ENCODE data around the gene PHF24.
"Not testable (repeated sequence)": the region's sequence is repeated elsewhere in the genome, so short reads cannot be mapped to it uniquely, and the experiment has no call there.

Gene PHF24

DNA sequence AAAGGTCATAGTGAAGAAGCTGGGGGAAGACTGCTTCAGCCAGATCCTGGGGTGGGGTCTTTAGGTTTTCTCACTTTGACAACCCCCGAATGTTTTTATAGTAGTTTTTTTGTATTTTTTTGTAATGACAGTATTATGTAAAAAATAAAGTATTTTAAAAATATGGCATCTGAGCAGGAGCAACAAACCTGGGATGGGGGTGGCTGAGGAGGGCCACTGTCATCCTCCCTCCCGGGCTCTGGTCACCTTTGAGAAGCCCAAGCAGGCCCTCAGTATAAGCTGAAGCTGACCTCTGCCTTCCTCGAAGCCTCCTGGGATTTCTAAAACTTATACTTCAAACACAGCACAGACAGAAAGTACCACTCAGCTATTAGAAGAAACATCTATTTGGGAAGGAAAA is 40.2 kb downstream of the PHF24 start:
- no peak for DNase-seq

GRCh38 chr9:34999576-34999975 is 41.5 kb downstream of the PHF24 start:
- no peak for DNase-seq

GRCh38 chr9:35000535-35001284 is 42.6 kb downstream of the PHF24 start:
- no peak for DNase-seq

DNA sequence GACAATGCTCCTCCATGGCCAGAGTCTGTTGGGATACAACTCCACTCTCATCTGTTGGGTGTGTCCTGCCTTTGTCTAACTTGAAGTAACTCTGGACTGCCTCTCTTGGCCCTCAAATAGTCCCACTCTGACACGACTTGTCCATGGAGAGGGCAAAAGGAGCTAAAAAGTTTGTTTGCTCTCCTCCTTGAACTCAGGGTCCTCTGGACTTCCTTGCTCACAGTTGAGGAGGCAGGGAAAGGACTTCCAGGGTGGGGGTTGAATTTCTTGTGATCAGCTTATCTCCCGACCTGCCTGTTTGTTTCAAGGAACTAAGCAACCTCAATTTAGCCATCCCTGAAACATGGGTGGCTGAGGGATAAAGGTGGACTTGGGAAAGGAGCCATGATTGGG is 43.2 kb downstream of the PHF24 start:
- no peak for DNase-seq

- DNase-seq: no peak
Observed at GRCh38 chr9:35001803-35002502, 43.9 kb downstream of the PHF24 start.

DNA sequence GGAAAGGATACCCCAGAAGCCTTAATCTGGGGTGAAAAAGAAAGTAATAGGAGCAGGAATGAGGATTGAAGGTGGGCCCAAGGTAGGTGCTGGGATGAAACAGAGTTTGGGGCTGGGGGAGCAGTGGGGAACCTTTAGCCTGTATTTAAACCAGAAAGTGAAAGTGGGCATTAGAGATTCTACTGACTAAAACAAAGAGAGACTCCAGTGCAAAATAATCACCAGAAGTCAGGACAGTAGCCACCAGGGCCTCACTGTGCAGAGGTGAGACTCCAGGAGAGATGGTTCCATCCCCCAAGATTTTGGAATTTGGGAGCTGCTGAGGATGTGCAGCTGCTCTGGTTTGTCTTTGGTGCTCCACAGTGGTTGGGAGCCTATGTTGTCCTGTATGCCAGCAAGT is 44.5 kb downstream of the PHF24 start:
- DNase-seq: no peak

DNA sequence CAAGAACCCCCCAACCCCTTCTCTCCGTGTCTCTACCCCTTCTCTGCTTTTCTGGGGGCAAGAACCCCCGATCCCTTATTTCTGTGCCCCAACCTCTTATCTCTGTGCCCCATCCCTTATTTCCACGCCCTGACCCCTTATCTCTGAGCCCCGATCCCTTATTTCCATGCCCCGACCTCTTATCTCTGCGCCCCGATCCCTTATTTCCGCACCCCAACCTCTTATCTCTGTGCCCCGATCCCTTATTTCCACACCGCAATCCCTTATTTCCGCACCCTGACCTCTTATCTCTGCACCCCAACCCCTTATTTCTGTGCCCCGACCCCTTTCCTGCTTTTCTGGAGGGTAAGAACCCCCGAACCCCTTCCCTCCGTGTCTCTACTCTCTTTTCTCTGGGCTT is 46.2 kb downstream of the PHF24 start:
- not testable (repeated sequence) for DNase-seq

GRCh38 chr9:35010351-35010958 is 52.4 kb downstream of the PHF24 start:
- no peak for DNase-seq

GRCh38 chr9:35014517-35014916 is 56.4 kb downstream of the PHF24 start:
- DNase-seq: no peak

- not testable (repeated sequence) for DNase-seq
Observed at GRCh38 chr9:35023443-35023842, 65.4 kb downstream of the PHF24 start.

DNA sequence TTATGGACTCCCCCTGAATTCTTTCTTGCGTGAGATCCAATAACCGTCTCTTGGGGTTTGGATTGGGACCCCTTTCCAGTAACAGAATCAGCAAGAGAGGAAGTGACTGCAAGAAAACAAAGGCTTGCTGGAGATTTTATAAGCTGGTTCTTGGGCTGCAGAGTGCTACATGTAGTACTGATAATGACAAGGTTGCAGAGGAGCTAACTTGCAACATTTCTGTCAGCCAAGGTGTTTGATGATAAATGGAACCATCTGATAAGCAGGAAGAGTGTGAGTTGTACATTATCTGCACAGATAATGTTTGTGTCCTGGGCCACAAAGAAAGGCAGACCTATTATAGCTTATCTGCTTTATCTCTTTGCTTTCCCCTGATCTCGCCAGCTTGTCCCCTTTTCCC is 68.6 kb downstream of the PHF24 start:
- no peak for DNase-seq

- no peak for DNase-seq
Observed at GRCh38 chr9:35027374-35027773, 69.3 kb downstream of the PHF24 start.

DNA sequence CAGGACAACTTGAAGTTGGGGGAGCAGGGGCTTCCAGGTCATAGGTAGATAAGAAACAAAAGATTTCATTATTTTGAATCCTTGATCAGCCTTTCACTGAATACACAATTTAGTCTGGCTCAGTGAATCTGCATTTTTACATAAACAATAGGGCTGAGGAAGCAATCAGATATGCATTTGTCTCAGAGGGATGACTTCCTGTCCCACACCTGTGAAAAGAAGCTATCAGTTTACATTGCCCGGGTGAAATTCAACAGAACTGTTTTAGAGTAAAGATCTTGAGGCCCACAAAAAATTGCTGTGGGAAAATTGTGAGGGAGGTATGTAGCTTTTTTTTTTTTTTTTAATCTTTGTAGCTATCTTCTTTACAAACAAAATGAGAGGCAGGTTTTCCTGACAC is 69.8 kb downstream of the PHF24 start:
- DNase-seq: no peak

DNA sequence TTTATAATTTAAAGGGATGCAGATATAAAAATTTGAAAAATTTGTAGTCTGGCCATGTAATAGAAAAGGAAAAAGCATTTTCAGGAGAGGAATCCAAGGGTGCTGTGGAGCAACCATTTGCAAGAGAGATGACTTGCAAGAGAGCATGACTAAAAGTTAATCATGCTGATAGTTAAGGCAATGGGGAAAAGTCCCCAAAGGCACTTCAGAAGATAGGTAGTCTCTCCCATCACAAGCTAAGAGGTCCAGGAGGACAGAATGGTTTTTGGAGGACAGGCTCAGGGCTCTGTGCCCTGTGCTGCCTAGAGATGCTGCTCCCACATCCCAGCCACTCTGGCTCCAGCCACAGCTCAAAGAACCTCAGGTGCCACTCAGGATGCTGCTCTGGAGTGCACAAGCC is 70.3 kb downstream of the PHF24 start:
- no peak for DNase-seq

DNA sequence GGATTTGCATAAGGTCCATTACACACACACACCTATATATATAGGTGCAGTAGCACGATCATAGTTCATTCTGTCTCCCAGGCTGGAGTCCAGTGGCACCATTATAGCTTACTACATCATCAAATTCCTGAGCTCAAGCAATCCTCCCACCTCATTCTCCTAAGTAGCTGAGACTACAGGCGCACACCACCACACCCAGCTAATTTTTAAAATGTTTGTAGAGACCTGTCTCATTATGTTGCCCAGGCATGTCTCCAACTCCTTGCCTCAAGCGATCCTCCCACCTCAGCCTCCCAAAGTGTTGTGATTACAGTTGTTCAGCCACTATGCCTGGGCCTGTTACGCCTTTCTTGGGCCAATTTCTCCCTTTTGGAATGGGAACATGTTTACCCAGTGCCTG is 71.2 kb downstream of the PHF24 start:
- no peak for DNase-seq

DNA sequence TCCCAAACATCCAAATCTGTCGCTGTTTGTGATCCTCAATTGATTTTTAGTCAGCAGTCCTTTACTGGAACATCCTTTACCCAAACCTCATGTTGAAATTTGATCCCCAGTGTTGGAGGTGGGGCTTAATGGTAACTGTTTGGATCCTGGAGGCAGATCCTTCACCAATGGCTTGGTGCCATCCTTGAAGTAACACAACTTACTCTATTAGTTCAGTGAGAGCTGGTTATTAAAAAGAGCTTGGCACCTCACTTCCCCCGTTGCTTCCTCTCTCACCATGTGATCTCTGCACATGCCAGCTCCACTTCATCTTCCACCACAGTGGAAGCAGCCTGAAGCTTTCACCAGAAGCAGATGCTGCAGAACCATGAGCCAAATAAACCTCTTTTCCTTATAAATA is 71.8 kb downstream of the PHF24 start:
- no peak for DNase-seq

Measured in right forelimb (tissue), 1 donor.